Adrenal gland (tissue), 12 donors: Measurements from ENCODE around the gene CLEC18A. TPM values are rescaled to one million over a fixed set of nuclear protein-coding genes. Genes with fewer than 3 reads are reported as not detected.
A peak's percentile ranks its signal among the peaks of the same experiment; 100 is the strongest.
"Not testable (repeated sequence)": the region's sequence is repeated elsewhere in the genome, so short reads cannot be mapped to it uniquely, and the experiment has no call there.

Experiments
- DNase-seq, 7 donors: peaks; one replicate each; pipeline ENCODE4 v3.0.0-alpha.2; 2019 to 2020
- H3K27ac ChIP-seq, 5 donors: fragments of 200-600 bp; sonication (generic) in 4 of 5; 1 replicate in 3 of 5; 2 replicates in 2 of 5; pipeline versions ENCODE4 v1.5.1 to v1.8.0; 2016 to 2020; ENCODE audit warnings: mild to moderate bottlenecking in 1 of 5
- H3K27me3 ChIP-seq: fragments of 200-600 bp; 2 replicates; pipeline ENCODE4 v1.8.0; 2021
- H3K36me3 ChIP-seq, 2 donors: fragments of 200-600 bp; replicated peaks in 1 of 2; 1 replicate in 1 of 2; 2 replicates in 1 of 2; pipeline versions ENCODE4 v1.5.1 to v1.8.0; 2018 to 2022
- H3K4me1 ChIP-seq, 2 donors: fragments of 200-600 bp; replicated peaks in 1 of 2; 1 replicate in 1 of 2; 2 replicates in 1 of 2; pipeline versions ENCODE4 v1.5.1 to v1.8.0; 2018 to 2021
- H3K4me3 ChIP-seq, 4 donors: fragments of 200-600 bp; sonication (generic) in 3 of 4; one replicate each; pipeline ENCODE4 v1.5.1; 2016 to 2018
- H3K9me3 ChIP-seq, 3 donors: fragments of 200-600 bp; sonication (generic) in 1 of 3; replicated peaks in 1 of 3; 1 replicate in 2 of 3; 2 replicates in 1 of 3; pipeline versions ENCODE4 v1.5.1 to v1.8.0; 2016 to 2021
- POLR2A ChIP-seq, 2 donors: fragments of 450-650 bp; IDR thresholded peaks; one replicate each; pipeline ENCODE4 v1.6.1; 2017; ENCODE audit warnings: antibody characterized with exemption in 2 of 2, mild to moderate bottlenecking in 2 of 2, moderate library complexity in 1 of 2
- WGBS, 4 donors: extraction: QIAGEN DNeasy Blood & Tissue Kit in 2 of 4; methylation state at CpG; one replicate each; pipeline versions ENCODE4 v1.1.5 to v1.1.7; 2013 to 2017; 5-methylcytosine and 5-hydroxymethylcytosine counted together
- intact Hi-C, 2 donors: fragments of 100-400 bp; cut with DNase I; formaldehyde crosslinking; loops; one replicate each; pipeline versions ENCODE4 v1.14.1 to v1.15.0; 2022 to 2023
- polyA plus RNA-seq, 3 donors: library from polyadenylated mRNA; stranded (reverse); fragments of 200-250 nt in 2 of 3; fragments of 350-450 nt in 1 of 3; fragmentation: Illumina TruSeq in 1 of 3; extraction: RNeasy Lipid Tissue Mini Kit (QIAGEN cat#74804) in 1 of 3; gene quantifications; one replicate each; pipeline ENCODE4 v1.2.3, GENCODE V29; 2013 to 2014
- total RNA-seq, 9 donors: library from RNA; depleted of rRNA in 4 of 9; stranded (reverse); fragments of >200 nt in 4 of 9; fragments of 120-200 nt in 1 of 9; fragmentation: NEBNext Ultra II Directional in 1 of 9; extraction: Animal tissue kit (Norgen Biotek cat#: 25700) in 1 of 9; gene quantifications; one replicate each; pipeline versions ENCODE4 v1.1.0 to v1.2.4, GENCODE V29; 2013 to 2023
- donor health status: healthy with polysubstance abuse.
- donor health status: Bipolar disorder and iron deficiency.
- donor health status: DM: yes; HTN: yes; CAD: no.
- donor health status: DM: no; HTN: no; CAD: no.
- donor health status: DM: no; HTN: no; CAD: no.
- donor health status: DM: yes; HTN: yes; CAD: no.

CLEC18A gene
- total and polyA plus RNA-seq, 12 donors: 1.0 to 8.0 (median 2.9) TPM

DNA sequence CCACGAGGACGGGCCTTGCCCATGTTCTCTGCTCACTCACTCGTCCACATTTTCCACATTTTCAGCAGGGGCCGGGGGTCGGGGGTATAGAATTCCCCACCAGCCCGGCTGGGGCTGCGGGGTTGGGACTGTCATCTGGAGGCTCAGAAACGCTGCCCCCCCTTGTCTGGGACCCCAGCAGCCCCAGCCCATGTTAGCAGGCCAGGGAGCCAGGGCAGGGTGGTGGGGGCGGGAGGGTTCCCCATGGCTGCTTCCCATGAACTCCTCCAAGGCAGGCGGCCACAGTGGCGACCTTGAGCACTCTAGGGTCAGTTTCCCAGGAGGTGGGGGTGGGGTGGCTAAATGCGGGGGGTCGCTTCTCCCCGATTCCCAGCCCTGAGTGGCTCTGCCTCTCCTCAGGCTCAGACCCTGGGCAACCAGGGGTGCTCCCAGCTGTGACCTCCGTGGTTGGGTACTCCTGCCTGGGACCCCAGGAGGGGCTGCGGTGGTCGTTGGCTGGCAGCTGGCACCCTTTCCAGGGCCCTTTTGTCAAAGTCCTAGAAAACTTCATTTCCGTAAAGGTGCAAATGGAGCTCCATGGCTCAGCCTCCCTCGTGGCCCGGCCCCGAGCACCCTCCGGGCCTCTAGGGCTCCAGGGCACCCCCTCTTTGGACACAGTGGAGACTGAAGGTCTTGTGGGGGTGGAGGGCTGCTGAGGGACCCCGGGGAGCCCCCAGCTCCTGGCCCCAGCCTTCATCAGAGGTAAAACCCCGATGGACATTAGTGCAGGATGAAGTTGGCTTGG lies 1.6 kb downstream of the CLEC18A start:
- H3K4me3 ChIP-seq, H3K27ac ChIP-seq, H3K4me1 ChIP-seq, intact Hi-C loops, H3K27me3 ChIP-seq, H3K36me3 ChIP-seq, H3K9me3 ChIP-seq: not testable (repeated sequence)
- peak in 1 of 7 donors; percentile 6 for DNase-seq
- WGBS, 4 donors: 58 to 60% (median 60%) methylated on average over 4 to 16 of the region's 24 CpGs; no CpG with 5 or more reads in 1 of the 4 donors

DNA sequence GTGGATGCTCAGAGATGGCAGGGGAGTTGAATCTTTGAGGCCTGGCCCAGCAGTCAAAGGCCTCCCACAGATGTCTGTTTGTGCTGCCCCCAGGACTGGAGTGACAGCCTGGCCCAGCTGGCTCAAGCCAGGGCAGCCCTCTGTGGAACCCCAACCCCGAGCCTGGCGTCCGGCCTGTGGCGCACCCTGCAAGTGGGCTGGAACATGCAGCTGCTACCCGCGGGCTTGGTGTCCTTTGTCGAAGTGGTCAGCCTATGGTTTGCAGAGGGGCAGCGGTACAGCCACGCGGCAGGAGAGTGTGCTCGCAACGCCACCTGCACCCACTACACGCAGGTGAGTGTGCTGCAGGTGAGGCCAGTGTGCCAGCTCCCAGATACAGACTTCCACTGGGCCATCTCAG lies 3.1 kb downstream of the CLEC18A start:
- H3K27ac ChIP-seq, H3K4me1 ChIP-seq, H3K4me3 ChIP-seq, H3K27me3 ChIP-seq, intact Hi-C loops, H3K9me3 ChIP-seq, DNase-seq, H3K36me3 ChIP-seq: not testable (repeated sequence)
- 67 to 95% (median 95%) methylated on average over 1 to 13 of the region's 13 CpGs; no CpG with 5 or more reads in 1 of the 4 donors for WGBS, 4 donors

DNA sequence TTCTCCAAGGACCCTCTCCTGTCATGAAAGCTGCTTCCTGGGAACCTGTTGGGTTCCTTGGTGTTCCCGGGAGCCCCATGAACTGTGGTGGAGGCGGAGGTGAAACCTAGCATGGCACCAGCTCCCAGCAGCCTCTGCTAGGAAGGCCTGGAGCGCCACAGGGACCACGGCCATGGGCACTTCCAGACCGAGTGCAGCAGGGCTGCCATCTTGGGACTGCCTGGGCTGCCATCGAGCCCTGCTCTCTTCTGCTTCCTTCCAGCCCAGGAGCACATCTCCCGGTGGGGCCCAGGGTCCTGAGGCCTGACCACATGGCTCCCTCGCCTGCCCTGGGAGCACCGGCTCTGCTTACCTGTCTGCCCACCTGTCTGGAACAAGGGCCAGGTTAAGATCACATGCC lies 12.2 kb downstream of the CLEC18A start:
- H3K27ac ChIP-seq, H3K9me3 ChIP-seq, H3K4me1 ChIP-seq, DNase-seq, H3K4me3 ChIP-seq, H3K27me3 ChIP-seq, H3K36me3 ChIP-seq, intact Hi-C loops: not testable (repeated sequence)
- WGBS, 4 donors: 91% methylated on average over 4 of the region's 9 CpGs; no CpG with 5 or more reads in 3 of the 4 donors

DNA sequence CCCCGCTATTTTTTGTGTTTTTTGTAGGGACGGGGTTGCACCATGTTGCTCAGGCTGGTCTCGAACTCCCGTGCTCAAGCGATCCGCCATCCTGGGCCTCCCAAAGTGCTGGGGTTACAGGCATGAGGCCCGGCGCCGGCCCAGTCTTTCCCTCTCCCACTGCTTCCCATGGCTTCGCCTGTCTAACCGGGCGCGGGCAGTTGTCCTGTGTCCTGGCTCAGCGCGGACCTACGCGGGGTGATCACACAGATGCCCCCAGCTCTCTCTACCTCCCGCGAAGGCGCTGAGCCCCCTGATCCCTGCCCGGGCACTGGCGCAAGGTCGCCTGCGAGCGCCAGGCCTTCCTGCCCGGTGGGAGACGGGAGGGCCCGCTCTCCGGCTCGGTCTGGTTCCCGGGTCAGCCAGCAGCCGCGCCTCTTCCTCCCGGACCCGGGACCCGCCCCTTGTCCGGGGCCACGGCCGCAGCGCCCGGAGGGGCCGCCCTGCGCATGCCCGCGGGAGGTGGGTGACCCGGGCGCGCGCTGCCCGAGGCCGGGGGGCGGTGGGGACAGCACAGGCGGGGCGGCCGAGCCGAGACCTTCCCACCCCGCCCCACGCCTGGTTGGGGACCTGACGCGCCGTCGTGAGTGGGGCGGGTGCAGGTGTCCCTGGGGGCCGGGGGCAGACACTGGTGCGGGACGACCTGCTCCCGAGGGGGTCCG lies 14.0 kb downstream of the CLEC18A start:
- H3K9me3 ChIP-seq, H3K27me3 ChIP-seq, H3K36me3 ChIP-seq, H3K4me1 ChIP-seq, intact Hi-C loops: not testable (repeated sequence)
- H3K4me3 ChIP-seq: peak overlapping the region in 2 of 4 donors; percentile 15 to 73
- 10 to 77% (median 38%) methylated on average over 5 to 54 of the region's 68 CpGs for WGBS, 4 donors
- TF ChIP-seq POLR2A (IDR thresholded peaks at IDR 0.05): peak; percentile 8 to 28
- peak overlapping the region in 3 of 5 donors; percentile 64 to 86 (median 78) for H3K27ac ChIP-seq
- DNase-seq: peak; percentile 23 to 80 (median 52)

DNA sequence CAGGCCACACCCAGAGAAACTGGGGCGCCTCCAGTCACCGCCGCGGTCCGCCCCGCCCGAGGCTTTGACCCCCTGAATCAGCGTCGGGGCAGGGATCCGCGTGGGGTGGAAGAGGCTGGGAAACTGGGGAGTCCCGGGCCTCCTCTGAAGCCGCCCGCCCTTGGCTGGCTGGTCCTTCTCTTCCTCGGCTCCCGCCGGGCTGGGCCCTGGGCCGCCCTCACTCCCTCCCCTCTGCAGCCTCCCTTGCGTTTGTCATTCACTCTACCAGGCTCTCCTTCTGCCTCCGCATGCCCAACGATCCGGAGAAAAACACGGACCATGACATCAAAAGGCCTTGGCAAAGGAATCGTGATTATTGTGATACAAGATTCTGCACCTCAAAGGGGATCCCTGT lies 14.5 kb downstream of the CLEC18A start:
- H3K9me3 ChIP-seq, H3K4me1 ChIP-seq, DNase-seq, H3K36me3 ChIP-seq, intact Hi-C loops, H3K27me3 ChIP-seq: not testable (repeated sequence)
- WGBS, 4 donors: 2 to 6% methylated on average over 5 of the region's 24 CpGs; no CpG with 5 or more reads in 2 of the 4 donors
- peak overlapping the region in 1 of 4 donors; percentile 73 for H3K4me3 ChIP-seq
- peak overlapping the region in 3 of 5 donors; percentile 64 to 86 (median 78) for H3K27ac ChIP-seq

DNA sequence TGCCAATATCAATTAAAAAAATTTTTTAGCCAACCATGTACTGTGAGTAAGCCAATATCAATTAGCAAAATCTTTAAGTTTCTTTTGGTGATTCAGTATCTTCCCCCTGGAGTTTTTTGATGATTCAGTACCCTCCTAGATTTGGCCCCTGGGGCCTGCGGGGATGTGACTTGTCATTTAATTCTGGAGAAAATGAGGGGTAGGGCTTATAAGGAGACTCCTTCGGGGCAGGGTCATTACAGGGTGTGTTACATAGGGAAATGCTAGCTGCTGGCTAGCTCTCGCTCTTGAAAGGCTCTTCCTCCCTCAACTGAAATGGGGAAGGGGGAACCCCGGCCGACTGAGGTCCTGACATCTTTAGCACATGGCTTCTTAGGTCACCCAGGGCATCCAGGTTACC lies 16.6 kb downstream of the CLEC18A start:
- H3K27ac ChIP-seq, H3K36me3 ChIP-seq, H3K4me3 ChIP-seq, DNase-seq, H3K27me3 ChIP-seq, H3K9me3 ChIP-seq, H3K4me1 ChIP-seq, intact Hi-C loops: not testable (repeated sequence)
- no CpG with 5 or more reads among the region's 5 CpGs for WGBS, 4 donors

DNA sequence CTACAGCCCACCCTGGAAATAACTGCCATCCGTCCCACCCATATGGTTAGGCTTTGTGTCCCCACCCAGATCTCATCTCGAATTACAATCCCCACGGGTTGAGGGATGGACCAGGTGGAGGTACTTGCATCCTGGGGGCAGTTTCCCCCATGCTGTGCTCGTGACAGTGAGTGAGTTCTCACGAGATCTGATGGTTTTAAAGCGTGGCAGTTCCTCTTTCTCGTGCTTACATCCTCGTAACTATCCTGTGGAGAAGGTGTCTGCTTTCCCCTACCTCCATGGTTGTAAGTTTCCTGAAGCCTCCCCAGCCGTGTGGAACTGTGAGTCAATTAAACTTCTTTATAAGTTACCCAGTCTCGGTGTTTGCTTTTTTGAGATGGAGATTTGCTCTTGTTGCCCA lies 17.0 kb downstream of the CLEC18A start:
- H3K4me1 ChIP-seq, H3K27ac ChIP-seq, DNase-seq, H3K9me3 ChIP-seq, H3K4me3 ChIP-seq, H3K27me3 ChIP-seq, intact Hi-C loops, H3K36me3 ChIP-seq: not testable (repeated sequence)
- no CpG with 5 or more reads among the region's 10 CpGs for WGBS, 4 donors

DNA sequence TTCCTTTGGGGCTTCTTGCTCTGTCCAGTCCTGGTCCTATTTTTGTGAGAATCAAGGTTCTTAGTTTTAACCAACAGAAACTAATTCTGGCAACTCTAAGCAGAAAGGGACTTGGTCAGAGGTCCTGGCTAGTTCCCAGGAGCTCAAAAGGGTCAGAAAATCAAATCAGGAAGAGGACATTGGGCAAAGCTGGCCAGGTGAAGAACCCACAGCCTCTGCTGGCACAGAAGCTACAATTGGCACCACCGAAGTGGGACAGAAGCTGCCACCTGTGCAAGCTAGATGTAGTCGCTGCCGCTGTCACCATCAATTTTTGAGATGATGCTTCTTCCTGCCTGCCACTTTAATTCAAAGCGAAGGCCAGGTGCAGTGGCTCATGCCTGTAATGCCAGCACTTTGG lies 18.5 kb downstream of the CLEC18A start:
- 60 to 100% (median 93%) methylated on average over 1 to 2 of the region's 4 CpGs for WGBS, 4 donors
- H3K4me3 ChIP-seq, H3K36me3 ChIP-seq, H3K4me1 ChIP-seq, DNase-seq, H3K27ac ChIP-seq, intact Hi-C loops, H3K27me3 ChIP-seq, H3K9me3 ChIP-seq: not testable (repeated sequence)

DNA sequence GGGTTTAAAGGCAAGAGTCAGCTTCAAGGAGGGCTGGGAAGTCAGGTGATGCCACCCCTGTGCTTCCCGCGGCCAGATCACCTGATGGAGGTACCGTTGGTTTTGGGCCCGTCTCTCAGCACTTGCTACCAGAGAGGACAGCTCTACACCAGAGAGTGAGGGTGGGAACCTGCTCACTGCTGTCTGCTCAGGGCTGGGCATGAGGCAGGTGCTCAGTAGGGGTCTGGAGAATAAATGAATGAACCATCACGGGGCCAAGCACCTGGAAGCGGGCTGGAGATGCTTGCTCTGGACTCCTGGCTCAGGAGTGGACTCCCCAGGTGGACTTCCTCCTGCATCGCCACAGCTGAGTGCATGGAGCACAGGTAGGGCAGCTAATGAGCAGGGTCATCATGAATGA lies 21.0 kb downstream of the CLEC18A start:
- intact Hi-C loops, H3K27ac ChIP-seq, H3K9me3 ChIP-seq, DNase-seq, H3K4me3 ChIP-seq, H3K4me1 ChIP-seq, H3K36me3 ChIP-seq, H3K27me3 ChIP-seq: not testable (repeated sequence)
- 78 to 94% (median 85%) methylated on average over 2 to 4 of the region's 7 CpGs for WGBS, 4 donors

DNA sequence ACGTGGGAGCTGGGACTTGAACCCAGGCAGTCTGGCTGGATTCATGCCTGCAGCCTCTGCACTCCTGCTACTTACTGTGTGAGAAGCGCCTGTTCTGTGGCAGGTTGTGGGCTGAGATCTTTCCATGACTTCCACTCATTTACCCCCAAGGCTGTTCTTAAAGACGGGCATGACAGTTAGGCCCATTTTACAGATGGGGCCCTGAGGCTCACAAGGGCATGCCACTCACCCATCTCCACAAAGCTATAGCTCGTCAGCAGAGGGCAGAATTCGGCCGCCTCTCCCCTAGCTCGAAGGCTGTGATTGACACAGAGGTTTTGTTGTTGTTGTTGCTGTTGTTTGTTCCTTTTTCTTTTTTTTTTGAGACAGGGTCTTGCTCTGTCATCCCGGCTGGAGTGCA lies 21.8 kb downstream of the CLEC18A start:
- H3K27me3 ChIP-seq, H3K36me3 ChIP-seq, DNase-seq, H3K9me3 ChIP-seq, intact Hi-C loops, H3K4me1 ChIP-seq, H3K27ac ChIP-seq, H3K4me3 ChIP-seq: not testable (repeated sequence)
- WGBS, 4 donors: 77 to 94% (median 81%) methylated on average over 2 to 7 of the region's 8 CpGs

DNA sequence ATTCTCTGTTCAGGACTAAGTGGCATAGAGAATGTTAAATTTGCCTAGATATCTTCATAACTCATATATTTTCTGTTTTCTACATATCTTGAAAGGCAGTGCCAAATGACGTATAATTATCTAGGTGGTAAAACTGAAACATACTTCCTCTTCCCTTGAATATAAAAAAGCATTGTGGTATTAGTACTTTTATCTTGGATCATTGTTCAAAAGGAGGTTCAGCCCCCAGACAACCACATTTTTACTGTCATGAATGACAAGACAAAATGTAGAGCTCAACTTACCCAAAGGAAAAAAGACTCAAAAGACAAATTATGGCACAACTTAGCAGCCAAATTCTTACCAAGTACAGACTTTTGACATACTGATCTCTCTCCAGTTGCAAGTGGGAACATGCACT lies 34.1 kb downstream of the CLEC18A start:
- H3K9me3 ChIP-seq, intact Hi-C loops, H3K27me3 ChIP-seq, H3K27ac ChIP-seq, H3K36me3 ChIP-seq, H3K4me1 ChIP-seq, H3K4me3 ChIP-seq, DNase-seq: not testable (repeated sequence)
- WGBS, 4 donors: 71 to 96% (median 91%) methylated on average over 1 of the region's 1 CpG
